Forelimb muscle (tissue), 1 donor: ENCODE data around the gene SYDE1. TPM values are rescaled to one million over a fixed set of nuclear protein-coding genes. Genes with fewer than 3 reads are reported as not detected.
"Not testable (repeated sequence)": the region's sequence is repeated elsewhere in the genome, so short reads cannot be mapped to it uniquely, and the experiment has no call there.

Experiments
- DNase-seq: peaks from one replicate; pipeline ENCODE4 v3.0.0-alpha.2; 2013; ENCODE audit warnings: low read depth
- polyA plus RNA-seq: library from polyadenylated mRNA; unstranded; fragments of 120-200 nt; gene quantifications from one replicate; pipeline ENCODE4 v1.2.1, GENCODE V29; 2013; ENCODE audit not compliant: insufficient read length

The SYDE1 gene
- 12.7 TPM for polyA plus RNA-seq

GRCh38 chr19:15107061-15108010 is at the start of gene SYDE1:
SYDE1 (plus strand) TSS chr19:15107401; CDS start chr19:15107434, 33 bp downstream.
- no peak for DNase-seq

GRCh38 chr19:15062036-15062435 is 45.2 kb upstream of the SYDE1 start:
- no peak for DNase-seq

- not testable (repeated sequence) for DNase-seq
Measured at GRCh38 chr19:15070386-15070785, 36.8 kb upstream of the SYDE1 start.

- DNase-seq: no peak
Measured at GRCh38 chr19:15072930-15073647, 34.1 kb upstream of the SYDE1 start.

- DNase-seq: no peak
Measured at GRCh38 chr19:15074371-15074770, 32.8 kb upstream of the SYDE1 start.

- DNase-seq: no peak
Measured at GRCh38 chr19:15075806-15076205, 31.4 kb upstream of the SYDE1 start.

- DNase-seq: not testable (repeated sequence)
Measured at GRCh38 chr19:15080002-15080401, 27.2 kb upstream of the SYDE1 start.

- no peak for DNase-seq
Measured at GRCh38 chr19:15081911-15082310, 25.3 kb upstream of the SYDE1 start, which contains the start of gene OR1I1. OR1I1 (plus strand) TSS chr19:15082211; CDS start chr19:15087066, 4,855 bp downstream.

GRCh38 chr19:15087182-15087581 is 20.0 kb upstream of the SYDE1 start:
- no peak for DNase-seq

GRCh38 chr19:15091918-15092753 is 15.1 kb upstream of the SYDE1 start:
- DNase-seq: peak; percentile 59

GRCh38 chr19:15093001-15093400 is 14.2 kb upstream of the SYDE1 start:
- no peak for DNase-seq

GRCh38 chr19:15096223-15096622 is 11.0 kb upstream of the SYDE1 start:
- no peak for DNase-seq

- not testable (repeated sequence) for DNase-seq
Measured at GRCh38 chr19:15097980-15098379, 9.2 kb upstream of the SYDE1 start.

- no peak for DNase-seq
Measured at GRCh38 chr19:15098460-15098859, 8.7 kb upstream of the SYDE1 start.

GRCh38 chr19:15099017-15099582 is 8.1 kb upstream of the SYDE1 start:
- DNase-seq: no peak

- no peak for DNase-seq
Measured at GRCh38 chr19:15101479-15102082, 5.6 kb upstream of the SYDE1 start.

GRCh38 chr19:15104003-15104402 is 3.2 kb upstream of the SYDE1 start:
- no peak for DNase-seq

- DNase-seq: no peak
Measured at GRCh38 chr19:15104411-15104810, 2.8 kb upstream of the SYDE1 start.

GRCh38 chr19:15105044-15105443 is 2.2 kb upstream of the SYDE1 start:
- no peak for DNase-seq

- DNase-seq: no peak
Measured at GRCh38 chr19:15108145-15108844, 1.1 kb downstream of the SYDE1 start.
